IMR-90 (cell line): ENCODE measurements around the gene SRPK3. TPM values are rescaled to one million over a fixed set of nuclear protein-coding genes. Genes with fewer than 3 reads are reported as not detected.
"Not testable (repeated sequence)": the region's sequence is repeated elsewhere in the genome, so short reads cannot be mapped to it uniquely, and the experiment has no call there.

Experiments
- ATAC-seq: fragments of 200-7000 bp; cut with Tn5 transposase; 2 replicates; pipeline ENCODE4 v1.9.1; 2020; ENCODE audit warnings: low read depth, mild to moderate bottlenecking, moderate library complexity
- BruUV-seq: library from RNA; stranded (reverse); fragments of 400-500 nt; replicated peaks from 2 replicates; lab custom pipeline; 2021; lab: Mats Ljungman, UMichigan
- CTCF ChIA-PET: fragments of 300-600 bp; formaldehyde crosslinking; extraction: SDS; loops from one replicate; lab custom pipeline; 2021; ENCODE audit warnings: antibody characterized with exemption; lab: Yijun Ruan, JAX
- POLR2A ChIA-PET: fragments of 300-600 bp; sonication (Branson Sonifier 250); formaldehyde crosslinking; loops from one replicate; lab custom pipeline; 2022; ENCODE audit warnings: antibody characterized with exemption; ENCODE audit not compliant: unreplicated experiment; lab: Charles Lee
- DNase-seq: peaks from one replicate; pipeline ENCODE4 v3.0.0; 2013
- H2AFZ ChIP-seq: replicated peaks from 2 replicates; pipeline ENCODE3; 2013; ENCODE audit warnings: low read length, mild to moderate bottlenecking; ENCODE audit not compliant: poor library complexity
- H2AK5ac ChIP-seq: 2 replicates; pipeline ENCODE4 v1.6.1; 2013; ENCODE audit warnings: low read depth, low read length, inconsistent platforms
- H2AK9ac ChIP-seq: replicated peaks from 2 replicates; pipeline ENCODE3; 2013; ENCODE audit warnings: mild to moderate bottlenecking, low read depth, low read length, moderate library complexity; ENCODE audit not compliant: poor library complexity
- H2BK120ac ChIP-seq: 2 replicates; pipeline ENCODE4 v1.6.1; 2013; ENCODE audit warnings: low read depth, low read length, inconsistent platforms
- H2BK15ac ChIP-seq: 3 replicates; pipeline ENCODE4 v1.6.1; 2013; ENCODE audit warnings: low read depth, low read length, inconsistent platforms
- H2BK20ac ChIP-seq: 2 replicates; pipeline ENCODE4 v1.6.1; 2013; ENCODE audit warnings: low read depth, mild to moderate bottlenecking, inconsistent platforms, low read length, moderate library complexity
- H2BK5ac ChIP-seq: 2 replicates; pipeline ENCODE4 v1.6.1; 2013; ENCODE audit warnings: mild to moderate bottlenecking, low read depth, low read length, inconsistent platforms; ENCODE audit not compliant: poor library complexity, severe bottlenecking
- H3K14ac ChIP-seq: replicated peaks from 2 replicates; pipeline ENCODE4 v1.6.1; 2013; ENCODE audit warnings: low read depth, low read length, inconsistent platforms
- H3K18ac ChIP-seq: 2 replicates; pipeline ENCODE4 v1.6.1; 2013; ENCODE audit warnings: low read depth, low read length, control low read depth
- H3K23ac ChIP-seq: 2 replicates; pipeline ENCODE4 v1.6.1; 2013; ENCODE audit warnings: low read depth, low read length, inconsistent platforms
- H3K27ac ChIP-seq: 2 replicates; pipeline ENCODE4 v1.5.1; 2013; ENCODE audit warnings: mild to moderate bottlenecking, control low read depth, low read length; ENCODE audit not compliant: insufficient read depth
- H3K27me3 ChIP-seq: 2 replicates; pipeline ENCODE4 v1.6.1; 2013; ENCODE audit warnings: low read length; ENCODE audit not compliant: control insufficient read depth, insufficient read depth
- H3K36me3 ChIP-seq: 2 replicates; pipeline ENCODE4 v1.6.1; 2013; ENCODE audit warnings: low read length, mixed read lengths; ENCODE audit not compliant: control insufficient read depth, insufficient read depth
- H3K4ac ChIP-seq: 2 replicates; pipeline ENCODE4 v1.6.1; 2013; ENCODE audit warnings: low read depth, low read length, inconsistent platforms
- H3K4me1 ChIP-seq: 2 replicates; pipeline ENCODE4 v1.6.1; 2013; ENCODE audit warnings: low read length, mixed read lengths; ENCODE audit not compliant: control insufficient read depth, insufficient read depth
- H3K4me2 ChIP-seq: 2 replicates; pipeline ENCODE4 v1.6.1; 2013; ENCODE audit warnings: low read depth, mild to moderate bottlenecking, control low read depth, low read length, moderate library complexity
- H3K4me3 ChIP-seq: 2 replicates; pipeline ENCODE4 v1.5.1; 2013; ENCODE audit warnings: low read depth, mild to moderate bottlenecking, control low read depth, low read length, moderate library complexity; ENCODE audit not compliant: insufficient read depth
- H3K56ac ChIP-seq: 2 replicates; pipeline ENCODE4 v1.6.1; 2013; ENCODE audit warnings: low read length, inconsistent platforms; ENCODE audit not compliant: insufficient read depth; ENCODE audit errors: extremely low read depth
- H3K79me1 ChIP-seq, 2 experiments: 2 replicates each; pipeline ENCODE4 v1.6.1; 2013; ENCODE audit warnings: low read length in 2 of 2, inconsistent platforms in 1 of 2, low read depth in 1 of 2
- H3K9ac ChIP-seq: 2 replicates; pipeline ENCODE4 v1.6.1; 2013; ENCODE audit warnings: low read depth, low read length, control low read depth
- H3K9me1 ChIP-seq: 2 replicates; pipeline ENCODE4 v1.6.1; 2013; ENCODE audit warnings: low read length, inconsistent platforms; ENCODE audit not compliant: insufficient read depth
- H3K9me3 ChIP-seq: 2 replicates; pipeline ENCODE4 v1.6.1; 2013; ENCODE audit warnings: low read length; ENCODE audit not compliant: control insufficient read depth, insufficient read depth
- H4K20me1 ChIP-seq: 2 replicates; pipeline ENCODE4 v1.6.1; 2013; ENCODE audit warnings: low read length, inconsistent platforms; ENCODE audit not compliant: insufficient read depth
- H4K5ac ChIP-seq: 2 replicates; pipeline ENCODE4 v1.6.1; 2013; ENCODE audit warnings: mild to moderate bottlenecking, low read depth, low read length, control low read depth
- H4K8ac ChIP-seq, 2 experiments: 2 replicates each; pipeline ENCODE4 v1.6.1; 2013; ENCODE audit warnings: low read depth in 2 of 2, low read length in 2 of 2, control low read depth in 1 of 2, inconsistent platforms in 1 of 2
- H4K91ac ChIP-seq: 2 replicates; pipeline ENCODE4 v1.6.1; 2013; ENCODE audit warnings: low read depth, low read length, inconsistent platforms; ENCODE audit not compliant: insufficient read depth
- WGBS, 2 experiments: methylation state at CpG; one replicate each; pipeline versions ENCODE4 v1.1.5 to v1.1.7; 2013; ENCODE audit warnings: missing lambda C conversion rate in 2 of 2; ENCODE audit not compliant: insufficient read length in 1 of 2; ENCODE audit errors: extremely low coverage in 2 of 2; 5-methylcytosine and 5-hydroxymethylcytosine counted together
- dilution Hi-C: fragments of 300-500 bp; cut with HindIII; formaldehyde crosslinking; loops from one replicate; pipeline ENCODE4 v1.14.3; 2018; ENCODE audit warnings: low sequenced_read_pairs; ENCODE audit not compliant: unreplicated experiment
- in situ Hi-C: fragments of 300-500 bp; cut with MboI; formaldehyde crosslinking; loops from 3 replicates; pipeline ENCODE4 v1.14.3; 2019; ENCODE audit warnings: low sequenced_read_pairs, inconsistent platforms, mixed read lengths
- intact Hi-C: fragments of 100-400 bp; cut with micrococcal nuclease; formaldehyde crosslinking; loops from 2 replicates; pipeline ENCODE4 v1.10.0; 2022
- polyA plus RNA-seq, 3 experiments: library from polyadenylated mRNA; depleted of rRNA; stranded (reverse); fragments of >200 nt; gene quantifications; 2 replicates each; pipeline ENCODE4 v1.2.3, GENCODE V29; 2012; ENCODE audit warnings: low replicate concordance in 1 of 3
- total RNA-seq: library from RNA; depleted of rRNA; stranded (reverse); fragments of >200 nt; gene quantifications from 2 replicates; pipeline ENCODE4 v1.2.3, GENCODE V29; 2012

The SRPK3 gene
- total and polyA plus RNA-seq, 2 of the 4 experiments (the other 2 are of a cell fraction): 0.36 to 0.70 TPM

DNA sequence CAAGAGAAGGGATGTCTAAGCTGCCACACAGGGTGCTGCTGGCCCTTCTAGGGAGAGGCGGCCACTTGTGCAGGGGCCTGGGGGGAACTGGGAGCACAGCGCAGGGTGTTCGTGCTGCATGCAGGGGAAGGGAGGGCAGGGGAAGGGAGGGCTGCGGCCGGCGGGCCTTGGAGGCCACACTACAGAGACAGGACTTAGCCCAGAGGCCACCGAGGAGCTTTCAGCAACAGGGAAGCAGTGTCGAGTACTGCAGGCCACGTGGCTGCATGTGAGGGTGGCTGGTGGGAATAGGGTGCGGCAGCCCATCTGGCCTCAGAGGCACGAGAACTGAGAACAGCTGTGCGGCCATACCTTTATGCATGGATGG is 35.8 kb upstream of the SRPK3 start:
- H2BK20ac ChIP-seq, H3K27me3 ChIP-seq, H4K91ac ChIP-seq, H2BK120ac ChIP-seq, H3K14ac ChIP-seq, DNase-seq, H4K5ac ChIP-seq, H3K56ac ChIP-seq, H3K4me3 ChIP-seq, H3K79me1 ChIP-seq, H3K4me1 ChIP-seq, in situ Hi-C loops, H3K27ac ChIP-seq, BruUV-seq, H3K36me3 ChIP-seq, H3K4ac ChIP-seq, dilution Hi-C loops, H4K8ac ChIP-seq, H3K18ac ChIP-seq, H2BK15ac ChIP-seq, H3K9me3 ChIP-seq, POLR2A ChIA-PET, intact Hi-C loops, H2AK9ac ChIP-seq, H3K9ac ChIP-seq, H4K20me1 ChIP-seq, ATAC-seq, H2AK5ac ChIP-seq, H3K23ac ChIP-seq, H3K4me2 ChIP-seq, H3K9me1 ChIP-seq, H2AFZ ChIP-seq, H2BK5ac ChIP-seq: not testable (repeated sequence)
- CTCF ChIA-PET: interaction anchor here (0.6 kb wide), 1 partner anchor 35 kb away, joined by 5 read pairs; no protein-coding TSS in a partner anchor
- 85% methylated on average over 4 of the region's 12 CpGs; no CpG with 5 or more reads in 1 of the 2 experiments for WGBS, 2 experiments
